Chondrocyte (in vitro differentiated cells): Measurements from ENCODE around the gene PFKP. TPM values are rescaled to one million over a fixed set of nuclear protein-coding genes. Genes with fewer than 3 reads are reported as not detected.

Experiments used
- DNase-seq: peaks from one replicate; pipeline ENCODE4 v3.0.0; 2021; ENCODE audit warnings: mixed read lengths, low spot score
- H3K27ac Mint-ChIP-seq: one replicate; pipeline ENCODE4 v1.8.0; 2021; ENCODE audit warnings: mild to moderate bottlenecking, moderate library complexity, mixed read lengths; ENCODE audit not compliant: unreplicated experiment
- H3K27me3 Mint-ChIP-seq: 2 replicates; pipeline ENCODE4 v1.8.0; 2021; ENCODE audit warnings: low read depth, mixed read lengths
- H3K36me3 Mint-ChIP-seq: 2 replicates; pipeline ENCODE4 v1.8.0; 2021; ENCODE audit warnings: low read depth, mixed read lengths
- H3K4me1 Mint-ChIP-seq: 2 replicates; pipeline ENCODE4 v1.8.0; 2021; ENCODE audit warnings: low read depth, mild to moderate bottlenecking, mixed read lengths
- H3K4me3 Mint-ChIP-seq: one replicate; pipeline ENCODE4 v1.8.0; 2021; ENCODE audit warnings: mild to moderate bottlenecking, moderate library complexity, mixed read lengths; ENCODE audit not compliant: unreplicated experiment
- H3K9me3 Mint-ChIP-seq: 2 replicates; pipeline ENCODE4 v1.8.0; 2021; ENCODE audit warnings: low read depth, mixed read lengths
- CTCF ChIP-seq: fragments of 200-600 bp; sonication (generic); IDR thresholded peaks from 2 replicates; pipeline ENCODE4 v1.5.0; 2021; ENCODE audit warnings: antibody characterized with exemption, mild to moderate bottlenecking, moderate library complexity
- total RNA-seq: library from RNA; stranded (reverse); gene quantifications from 3 replicates; pipeline ENCODE4 v1.2.1, GENCODE V29; 2021

Gene PFKP
- total RNA-seq, 1 donor from 2014 or later = 182 TPM

GRCh38 chr10:3071405-3072198 is 4.3 kb downstream of the PFKP start:
- Mint-ChIP-seq H3K27ac (peak overlapping the region; percentile 58), H3K4me3 (peak overlapping the region; percentile 24), H3K4me1 (peaks cover 55% of the 10 kb centered on the region), H3K36me3 (peaks cover 14% of the 10 kb centered on the region), H3K9me3 (no peaks in the 10 kb centered on the region), H3K27me3 (no peaks in the 10 kb centered on the region)
- no peak for DNase-seq
- no peak for TF ChIP-seq CTCF

DNA sequence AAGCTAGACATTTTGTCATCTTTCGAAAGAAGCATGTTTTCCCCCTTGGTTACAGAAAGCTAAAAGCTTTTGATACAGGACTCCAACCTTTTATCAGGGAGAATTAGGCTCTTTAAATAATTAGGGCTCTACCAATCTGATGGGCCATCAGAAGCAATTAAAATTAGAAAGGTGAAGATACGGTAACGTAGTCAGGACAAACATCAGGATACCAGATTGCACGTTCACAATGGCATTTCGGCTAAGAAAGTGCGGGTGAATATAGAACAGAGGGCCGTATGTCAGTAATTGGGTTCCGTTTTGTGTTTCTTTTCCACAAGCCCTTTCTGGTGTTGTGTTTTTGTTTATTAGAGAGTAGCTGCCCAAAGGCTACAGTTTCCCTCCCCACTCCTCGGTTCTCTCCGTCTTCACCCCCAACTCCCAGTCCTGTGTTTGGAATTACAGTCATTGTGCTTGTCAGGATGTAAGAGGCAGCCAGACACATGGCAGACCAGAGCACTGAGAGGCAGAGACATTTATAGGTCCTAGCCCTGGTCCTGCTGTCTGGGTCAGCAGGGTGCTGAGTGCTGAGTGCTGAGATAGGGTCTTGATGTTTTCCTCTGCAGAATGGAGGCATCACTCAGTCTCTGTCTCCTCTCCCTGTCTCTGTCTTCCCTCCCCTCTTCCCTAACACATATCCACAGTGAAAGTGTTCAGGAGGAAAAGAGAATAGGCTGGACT is 5.5 kb downstream of the PFKP start:
- peaks cover 63% of the 10 kb centered on the region for H3K4me1 Mint-ChIP-seq
- H3K27ac Mint-ChIP-seq = peak overlapping the region; percentile 45
- no peaks in the 10 kb centered on the region for H3K27me3 Mint-ChIP-seq

DNA sequence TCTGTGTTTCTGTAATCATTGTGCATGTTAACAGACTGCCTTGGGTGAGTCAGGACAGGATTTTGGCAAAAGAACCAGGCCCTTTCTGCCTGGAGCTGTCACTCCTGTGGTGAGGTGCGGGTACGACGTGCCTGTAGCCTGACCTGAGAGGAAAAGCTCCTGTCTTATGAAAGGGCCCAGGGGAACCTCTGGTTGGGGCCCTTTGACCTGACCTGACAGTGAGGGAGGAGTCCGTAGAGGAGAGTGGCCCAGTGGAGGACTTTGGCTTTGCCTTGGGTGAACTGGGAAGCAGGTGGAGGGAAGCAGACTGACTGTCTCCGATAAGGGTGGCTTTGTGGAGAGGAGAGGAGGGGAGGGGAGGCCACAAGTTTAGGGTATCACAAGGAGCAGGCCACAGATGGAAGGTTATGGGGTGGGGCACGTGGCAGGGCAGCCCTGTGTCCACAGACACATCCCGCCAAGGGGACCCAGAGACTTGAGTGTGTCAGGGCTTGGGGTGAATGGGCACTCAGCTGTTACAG is 6.9 kb downstream of the PFKP start:
- H3K4me3 Mint-ChIP-seq = no peak overlapping the region
- H3K36me3 Mint-ChIP-seq = peaks cover 16% of the 10 kb centered on the region
- H3K27ac Mint-ChIP-seq = peak overlapping the region; percentile 57
- H3K4me1 Mint-ChIP-seq = peaks cover 69% of the 10 kb centered on the region
- no peak for TF ChIP-seq CTCF
- no peak for DNase-seq
- no peaks in the 10 kb centered on the region for H3K27me3 Mint-ChIP-seq
- no peaks in the 10 kb centered on the region for H3K9me3 Mint-ChIP-seq

More for the DNA sequence above, 5.5 kb downstream of the PFKP start:
- TF ChIP-seq CTCF = no peak
- H3K9me3 Mint-ChIP-seq = no peaks in the 10 kb centered on the region
- peaks cover 16% of the 10 kb centered on the region for H3K36me3 Mint-ChIP-seq
- no peak for DNase-seq
- H3K4me3 Mint-ChIP-seq = no peak overlapping the region

- Mint-ChIP-seq H3K4me3 (no peak overlapping the region), H3K9me3 (no peaks in the 10 kb centered on the region), H3K36me3 (peaks cover 17% of the 10 kb centered on the region), H3K27ac (peak overlapping the region; percentile 20), H3K27me3 (no peaks in the 10 kb centered on the region), H3K4me1 (peaks cover 63% of the 10 kb centered on the region)
- no peak for TF ChIP-seq CTCF
- DNase-seq = no peak
Measured at GRCh38 chr10:3074985-3075600, 7.7 kb downstream of the PFKP start.

- H3K4me1 Mint-ChIP-seq = peaks cover 55% of the 10 kb centered on the region
- H3K9me3 Mint-ChIP-seq = no peaks in the 10 kb centered on the region
- no peak overlapping the region for H3K27ac Mint-ChIP-seq
- H3K36me3 Mint-ChIP-seq = peaks cover 15% of the 10 kb centered on the region
- H3K27me3 Mint-ChIP-seq = no peaks in the 10 kb centered on the region
- TF ChIP-seq CTCF = no peak
- no peak overlapping the region for H3K4me3 Mint-ChIP-seq
- no peak for DNase-seq
Measured at GRCh38 chr10:3076138-3076537, 8.8 kb downstream of the PFKP start.
